ENCODE results near the gene KRTAP10-2. TPM values are rescaled to one million over a fixed set of nuclear protein-coding genes. Genes with fewer than 3 reads are reported as not detected.

The KRTAP10-2 gene
- total and polyA plus RNA-seq, 2 donors (not counting 1 experiment from before 2014, with no cell fraction given), result not detected

DNA sequence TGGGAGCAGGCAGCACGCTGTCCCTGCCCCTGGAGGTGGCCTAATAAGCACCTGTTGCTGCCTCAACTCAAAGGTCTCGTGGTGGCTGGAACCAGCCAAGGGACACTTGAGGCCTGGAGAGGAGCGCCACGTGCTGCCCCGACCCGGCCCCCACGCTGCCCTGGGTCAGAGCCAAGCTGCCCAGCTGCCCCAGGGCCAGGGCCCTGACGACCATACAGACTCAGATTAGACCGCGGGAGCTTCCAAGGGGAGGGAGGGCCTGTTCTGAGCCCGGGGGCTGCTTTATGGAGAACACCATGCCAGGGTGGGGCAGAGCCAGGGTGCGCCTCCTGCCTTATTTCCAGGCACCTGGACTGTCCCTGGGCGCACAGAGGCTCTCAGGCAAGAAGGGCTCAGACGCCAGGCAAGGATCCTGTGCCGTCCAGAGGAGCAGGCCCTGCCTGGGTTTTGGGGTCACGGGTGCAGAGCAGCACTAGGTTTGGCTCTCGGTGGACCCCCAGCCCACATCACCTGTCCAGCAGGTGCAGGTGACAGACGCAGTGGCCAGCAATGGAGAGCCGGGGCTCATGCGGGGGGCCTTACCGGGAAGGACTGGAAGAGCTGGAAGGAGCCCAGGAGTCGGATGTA is 29.9 kb downstream of the KRTAP10-2 start:
- Histone ChIP-seq H3K4me3 (replicated peaks in 1 of 4; ENCODE audit: control extremely low read depth in 1 of 4, insufficient read depth in 1 of 4, low read depth in 3 of 4, low read length in 4 of 4) (no peak overlapping the region), H3K4me2 (ENCODE audit: extremely low read depth, insufficient read depth, low read length) (no peak overlapping the region), H3K9ac (ENCODE audit: insufficient read depth, low read length) (no peak overlapping the region), H2AFZ (ENCODE audit: low read length) (no peak overlapping the region), H3K4me1 (ENCODE audit: control insufficient read depth, extremely low read depth, insufficient read depth, low read length) (no peaks in the 10 kb centered on the region), H4K20me1 (ENCODE audit: control insufficient read depth, extremely low read depth, insufficient read depth, low read length) (no peaks in the 10 kb centered on the region), H3K36me3 (ENCODE audit: control insufficient read depth, insufficient read depth, low read length) (no peaks in the 10 kb centered on the region), H3K9me3 (ENCODE audit: control insufficient read depth, insufficient read depth, low read depth, low read length) (no peaks in the 10 kb centered on the region), H3K79me2 (ENCODE audit: control insufficient read depth, insufficient read depth, low read length) (no peaks in the 10 kb centered on the region), H3K27me3 (ENCODE audit: control insufficient read depth, insufficient read depth, low read length) (no peaks in the 10 kb centered on the region), H3K27ac (ENCODE audit: insufficient read depth, low read length) (no peak overlapping the region)
- DNase-seq (ENCODE audit: low read depth in 2 of 2), result no peak
- TF ChIP-seq EZH2 (IDR thresholded peaks at IDR 0.05; ENCODE audit: low read length, missing control alignments), result no peak
- TF ChIP-seq, protein P1, sequence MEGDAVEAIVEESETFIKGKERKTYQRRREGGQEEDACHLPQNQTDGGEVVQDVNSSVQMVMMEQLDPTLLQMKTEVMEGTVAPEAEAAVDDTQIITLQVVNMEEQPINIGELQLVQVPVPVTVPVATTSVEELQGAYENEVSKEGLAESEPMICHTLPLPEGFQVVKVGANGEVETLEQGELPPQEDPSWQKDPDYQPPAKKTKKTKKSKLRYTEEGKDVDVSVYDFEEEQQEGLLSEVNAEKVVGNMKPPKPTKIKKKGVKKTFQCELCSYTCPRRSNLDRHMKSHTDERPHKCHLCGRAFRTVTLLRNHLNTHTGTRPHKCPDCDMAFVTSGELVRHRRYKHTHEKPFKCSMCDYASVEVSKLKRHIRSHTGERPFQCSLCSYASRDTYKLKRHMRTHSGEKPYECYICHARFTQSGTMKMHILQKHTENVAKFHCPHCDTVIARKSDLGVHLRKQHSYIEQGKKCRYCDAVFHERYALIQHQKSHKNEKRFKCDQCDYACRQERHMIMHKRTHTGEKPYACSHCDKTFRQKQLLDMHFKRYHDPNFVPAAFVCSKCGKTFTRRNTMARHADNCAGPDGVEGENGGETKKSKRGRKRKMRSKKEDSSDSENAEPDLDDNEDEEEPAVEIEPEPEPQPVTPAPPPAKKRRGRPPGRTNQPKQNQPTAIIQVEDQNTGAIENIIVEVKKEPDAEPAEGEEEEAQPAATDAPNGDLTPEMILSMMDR (conservative IDR thresholded peaks at IDR 0.05 in 1 of 2, IDR thresholded peaks at IDR 0.05 in 1 of 2; ENCODE audit: low read depth in 1 of 2, low read length in 2 of 2), result no peak

DNA sequence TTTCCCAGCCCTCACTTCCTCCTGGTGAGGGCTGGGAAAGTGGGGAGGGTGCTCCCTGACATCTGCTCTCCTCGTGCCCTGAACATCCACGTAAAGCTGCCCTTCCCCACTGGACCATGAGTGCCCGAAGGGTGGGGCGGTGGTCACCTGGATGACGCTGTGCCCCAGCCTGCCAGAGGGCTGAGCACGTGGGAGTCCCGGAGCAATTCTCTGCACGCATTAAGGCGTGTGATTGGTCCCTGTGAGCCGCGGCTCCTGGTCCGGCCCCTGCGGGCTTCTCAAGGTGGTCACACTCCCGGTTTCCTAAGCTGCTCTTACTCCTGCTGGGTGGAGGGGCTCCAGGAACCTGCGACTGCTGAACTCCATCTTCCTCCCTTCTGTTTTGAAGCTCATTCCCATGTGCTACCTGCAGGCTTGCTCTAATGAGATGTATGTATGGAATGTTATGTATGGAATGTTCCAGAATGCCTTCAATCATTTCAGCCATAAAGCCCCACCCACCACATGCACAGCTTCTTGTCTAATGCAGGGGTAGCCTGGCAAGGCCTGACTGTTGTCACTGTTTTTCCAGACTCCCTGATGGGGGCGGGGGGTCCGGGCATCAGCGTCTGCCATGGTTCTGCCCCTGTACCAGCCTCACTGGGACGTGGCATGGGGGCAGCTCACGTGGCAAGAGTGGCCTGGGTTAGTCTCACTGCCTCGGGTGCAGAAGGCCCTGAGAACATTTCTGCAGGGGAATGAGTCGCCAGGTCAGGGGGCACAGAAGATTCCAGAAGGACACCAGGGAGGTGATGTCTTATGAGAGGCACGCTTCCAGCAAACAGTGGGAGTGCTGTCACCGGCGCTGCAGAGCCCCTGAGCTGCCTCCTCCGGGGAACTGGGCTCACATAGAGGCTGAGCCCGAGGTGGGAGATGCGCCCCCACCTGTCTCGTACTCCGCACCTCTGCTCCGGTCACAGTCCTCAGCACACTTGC is 30.7 kb downstream of the KRTAP10-2 start:
- H3K27me3 ChIP-seq (ENCODE audit: control insufficient read depth, insufficient read depth, low read length), result no peaks in the 10 kb centered on the region
- DNase-seq (ENCODE audit: low read depth in 2 of 2), result no peak
- no peak overlapping the region for H3K4me2 ChIP-seq (ENCODE audit: extremely low read depth, insufficient read depth, low read length)
- H3K9me3 ChIP-seq (ENCODE audit: control insufficient read depth, insufficient read depth, low read depth, low read length), result no peaks in the 10 kb centered on the region
- no peak overlapping the region for H2AFZ ChIP-seq (ENCODE audit: low read length)
- no peaks in the 10 kb centered on the region for H3K36me3 ChIP-seq (ENCODE audit: control insufficient read depth, insufficient read depth, low read length)
- H4K20me1 ChIP-seq (ENCODE audit: control insufficient read depth, extremely low read depth, insufficient read depth, low read length), result no peaks in the 10 kb centered on the region
- no peak overlapping the region for H3K27ac ChIP-seq (ENCODE audit: insufficient read depth, low read length)
- no peak overlapping the region for H3K4me3 ChIP-seq (replicated peaks in 1 of 4; ENCODE audit: control extremely low read depth in 1 of 4, insufficient read depth in 1 of 4, low read depth in 3 of 4, low read length in 4 of 4)
- no peaks in the 10 kb centered on the region for H3K79me2 ChIP-seq (ENCODE audit: control insufficient read depth, insufficient read depth, low read length)
- H3K4me1 ChIP-seq (ENCODE audit: control insufficient read depth, extremely low read depth, insufficient read depth, low read length), result no peaks in the 10 kb centered on the region
- H3K9ac ChIP-seq (ENCODE audit: insufficient read depth, low read length), result no peak overlapping the region
- TF ChIP-seq, protein P1 (conservative IDR thresholded peaks at IDR 0.05 in 1 of 2, IDR thresholded peaks at IDR 0.05 in 1 of 2; ENCODE audit: low read depth in 1 of 2, low read length in 2 of 2), result no peak
- TF ChIP-seq EZH2 (IDR thresholded peaks at IDR 0.05; ENCODE audit: low read length, missing control alignments), result no peak

Data from fibroblast of lung (primary cell).